NCI-H748 (cell line): Measurements from ENCODE around the gene ZBTB7C.

Experiments
- DNase-seq: peaks from one replicate; lab custom pipeline; 2025; ENCODE audit not compliant: unreplicated experiment; lab: John Stamatoyannopoulos, UW

ZBTB7C gene

GRCh38 chr18:48391868-48392267 is 17.3 kb downstream of the ZBTB7C start:
- DNase-seq: no peak

GRCh38 chr18:48390641-48391040 is 18.5 kb downstream of the ZBTB7C start:
- no peak for DNase-seq

GRCh38 chr18:48388478-48388877 is 20.7 kb downstream of the ZBTB7C start:
- no peak for DNase-seq

GRCh38 chr18:48387300-48387699 is 21.9 kb downstream of the ZBTB7C start:
- DNase-seq: no peak

- no peak for DNase-seq
Observed at GRCh38 chr18:48385596-48385995, 23.6 kb downstream of the ZBTB7C start.

- no peak for DNase-seq
Observed at GRCh38 chr18:48376934-48377333, 32.2 kb downstream of the ZBTB7C start.

GRCh38 chr18:48376406-48376805 is 32.8 kb downstream of the ZBTB7C start:
- DNase-seq: no peak

GRCh38 chr18:48375150-48375800 is 33.9 kb downstream of the ZBTB7C start:
- DNase-seq: no peak

GRCh38 chr18:48374423-48375149 is 34.6 kb downstream of the ZBTB7C start:
- DNase-seq: no peak

- DNase-seq: no peak
Observed at GRCh38 chr18:48371854-48372602, 37.2 kb downstream of the ZBTB7C start.

- DNase-seq: no peak
Observed at GRCh38 chr18:48367557-48367956, 41.6 kb downstream of the ZBTB7C start.

- no peak for DNase-seq
Observed at GRCh38 chr18:48365965-48366364, 43.2 kb downstream of the ZBTB7C start.

- DNase-seq: no peak
Observed at GRCh38 chr18:48364146-48364545, 45.0 kb downstream of the ZBTB7C start.

GRCh38 chr18:48363175-48363574 is 46.0 kb downstream of the ZBTB7C start:
- no peak for DNase-seq

- DNase-seq: no peak
Observed at GRCh38 chr18:48361801-48362200, 47.4 kb downstream of the ZBTB7C start.

GRCh38 chr18:48360376-48361021 is 48.7 kb downstream of the ZBTB7C start:
- no peak for DNase-seq

- no peak for DNase-seq
Observed at GRCh38 chr18:48359626-48360025, 49.6 kb downstream of the ZBTB7C start.

- no peak for DNase-seq
Observed at GRCh38 chr18:48358868-48359267, 50.3 kb downstream of the ZBTB7C start.

- DNase-seq: no peak
Observed at GRCh38 chr18:48356909-48357631, 52.1 kb downstream of the ZBTB7C start.

GRCh38 chr18:48356151-48356745 is 52.9 kb downstream of the ZBTB7C start:
- DNase-seq: no peak
